SU-DHL-6 (cell line): ENCODE results near the gene OR10D3.

ENCODE experiments used
- H2AFZ ChIP-seq: fragments of 200-600 bp; sonication (generic); 2 replicates; pipeline ENCODE4 v1.6.1; 2014; ENCODE audit warnings: low read depth, mild to moderate bottlenecking, moderate library complexity, mixed read lengths, antibody characterized with exemption, low read length; ENCODE audit not compliant: severe bottlenecking
- H3F3A ChIP-seq: fragments of 200-600 bp; shearing (Covaris generic); 2 replicates; pipeline ENCODE4 v1.6.0; 2016; ENCODE audit warnings: antibody characterized with exemption, mild to moderate bottlenecking; ENCODE audit not compliant: insufficient read depth
- H3K27ac ChIP-seq: fragments of 200-600 bp; sonication (generic); 2 replicates; pipeline ENCODE4 v1.5.1; 2016; ENCODE audit warnings: low read depth, mild to moderate bottlenecking, low read length, moderate library complexity, mixed read lengths
- H3K27me3 ChIP-seq: fragments of 200-600 bp; sonication (generic), shearing (Covaris generic); 2 replicates; pipeline ENCODE4 v1.6.0; 2014; ENCODE audit warnings: mild to moderate bottlenecking, low read length
- H3K36me3 ChIP-seq: fragments of 200-600 bp; sonication (generic); 2 replicates; pipeline ENCODE4 v1.6.1; 2014; ENCODE audit warnings: mild to moderate bottlenecking, low read length, mixed read lengths
- H3K4me2 ChIP-seq: fragments of 300-600, 200-600 bp; shearing (Covaris generic), sonication (generic); 2 replicates; pipeline ENCODE4 v1.6.0; 2014; ENCODE audit warnings: low read length, low read depth, mild to moderate bottlenecking; ENCODE audit not compliant: poor library complexity, severe bottlenecking
- H3K4me3 ChIP-seq: fragments of 200-600 bp; sonication (generic); 2 replicates; pipeline ENCODE4 v1.5.1; 2014; ENCODE audit warnings: antibody characterized with exemption, low read length, mild to moderate bottlenecking, mixed read lengths; ENCODE audit not compliant: insufficient read depth, poor library complexity, severe bottlenecking
- H3K79me2 ChIP-seq: fragments of 200-600 bp; sonication (generic); 2 replicates; pipeline ENCODE4 v1.6.1; 2014; ENCODE audit warnings: mild to moderate bottlenecking, low read length, moderate library complexity; ENCODE audit not compliant: insufficient read depth
- H3K9ac ChIP-seq: fragments of 200-600 bp; sonication (generic); 2 replicates; pipeline ENCODE4 v1.7.0; 2014; ENCODE audit warnings: mild to moderate bottlenecking, low read length
- H3K9me2 ChIP-seq: fragments of 200-600 bp; sonication (generic); replicated peaks from 2 replicates; pipeline ENCODE4 v1.6.1; 2014; ENCODE audit warnings: low read length; ENCODE audit not compliant: insufficient read depth
- H3K9me3 ChIP-seq: fragments of 200-600 bp; sonication (generic); 2 replicates; pipeline ENCODE4 v1.6.1; 2014; ENCODE audit warnings: low read length, mixed read lengths; ENCODE audit not compliant: insufficient read depth
- H4K20me1 ChIP-seq: fragments of 200-600 bp; sonication (generic); 2 replicates; pipeline ENCODE4 v1.6.1; 2014; ENCODE audit warnings: low read depth, mild to moderate bottlenecking, antibody characterized with exemption, low read length, moderate library complexity, mixed read lengths
- EZH2phosphoT487 ChIP-seq: fragments of 200-600 bp; sonication (generic), shearing (Covaris generic); conservative IDR thresholded peaks from 2 replicates; pipeline ENCODE4 v1.6.1; 2018; ENCODE audit warnings: mild to moderate bottlenecking, antibody characterized with exemption, low read length, moderate library complexity, mixed read lengths
- TF ChIP-seq, protein P1 (sequence below): fragments of 200-600 bp; sonication (generic); IDR thresholded peaks from one replicate; pipeline ENCODE4 v1.5.1; 2017; ENCODE audit warnings: antibody characterized with exemption, mild to moderate bottlenecking, low read length, moderate library complexity; ENCODE audit not compliant: insufficient read depth, poor library complexity, severe bottlenecking

OR10D3 gene, protein sequence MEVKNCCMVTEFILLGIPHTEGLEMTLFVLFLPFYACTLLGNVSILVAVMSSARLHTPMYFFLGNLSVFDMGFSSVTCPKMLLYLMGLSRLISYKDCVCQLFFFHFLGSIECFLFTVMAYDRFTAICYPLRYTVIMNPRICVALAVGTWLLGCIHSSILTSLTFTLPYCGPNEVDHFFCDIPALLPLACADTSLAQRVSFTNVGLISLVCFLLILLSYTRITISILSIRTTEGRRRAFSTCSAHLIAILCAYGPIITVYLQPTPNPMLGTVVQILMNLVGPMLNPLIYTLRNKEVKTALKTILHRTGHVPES

DNA sequence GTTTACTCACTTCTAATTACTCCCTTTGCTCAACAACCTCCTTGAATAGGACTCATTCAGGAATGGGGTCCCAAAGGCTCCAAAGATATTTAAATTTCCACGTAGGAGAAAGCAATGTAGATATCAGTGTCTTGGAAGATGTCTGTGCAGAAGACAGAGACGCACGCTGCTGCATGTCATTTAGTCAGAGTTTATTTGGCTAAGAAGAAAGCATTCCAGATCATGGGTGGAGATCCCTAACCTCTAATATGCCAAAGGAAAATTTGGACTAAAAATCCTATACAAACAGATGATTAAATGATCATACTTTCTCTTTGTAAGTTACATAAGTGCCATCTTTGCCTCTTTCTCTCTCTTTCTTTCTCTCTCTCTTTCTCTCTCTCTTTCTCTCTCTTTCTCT, at the start of gene OR10D3:
TSS of gene OR10D3 (plus strand) at position 278 of the 400 bp plus-strand sequence. CDS start 1,925 bp downstream, outside the sequence.
- no peaks in the 10 kb centered on the region for H3K9me3 ChIP-seq
- H3K9ac ChIP-seq, result no peak within 1 kb of the TSS
- no peaks in the 10 kb centered on the region for H3K27me3 ChIP-seq
- no peaks in the 10 kb centered on the region for H4K20me1 ChIP-seq
- H3F3A ChIP-seq, result no peaks in the 10 kb centered on the region
- no peaks in the 10 kb centered on the region for H3K36me3 ChIP-seq
- TF ChIP-seq EZH2phosphoT487, result no peak
- H3K4me3 ChIP-seq, result no peak within 1 kb of the TSS
- no peak within 1 kb of the TSS for H3K27ac ChIP-seq
- H3K4me2 ChIP-seq, result no peak within 1 kb of the TSS
- no peak within 1 kb of the TSS for H2AFZ ChIP-seq
- H3K79me2 ChIP-seq, result no peaks in the 10 kb centered on the region
- no peaks in the 10 kb centered on the region for H3K9me2 ChIP-seq

DNA sequence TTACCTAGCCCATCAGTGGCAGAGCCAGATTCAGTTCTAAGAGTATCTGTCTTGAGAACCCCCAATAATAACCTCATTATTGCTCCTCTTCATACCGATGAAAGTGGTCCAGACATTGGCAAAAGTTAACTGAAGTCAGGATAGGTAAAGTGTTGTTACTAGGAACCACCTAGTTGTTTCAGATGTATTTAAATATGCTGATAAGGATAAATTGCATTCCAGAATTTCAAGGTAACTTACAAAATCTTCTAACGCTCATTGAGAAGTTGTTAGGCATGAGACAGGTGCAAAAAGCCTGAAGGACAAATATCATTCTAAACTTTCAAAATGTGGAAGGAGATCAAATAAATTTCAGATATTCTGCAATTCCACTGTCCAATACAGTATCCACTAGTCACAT, 40.1 kb upstream of the OR10D3 start:
- H3K27me3 ChIP-seq, result no peaks in the 10 kb centered on the region
- 0 out of 2 replicates have a peak, but pooled peaks cover 2% of the 10 kb centered on the region for H3K9me3 ChIP-seq
- H3K27ac ChIP-seq, result no peak overlapping the region
- H3K4me2 ChIP-seq, result no peak overlapping the region
- H3K79me2 ChIP-seq, result no peaks in the 10 kb centered on the region
- H3K9me2 ChIP-seq, result no peaks in the 10 kb centered on the region
- no peak overlapping the region for H3K4me3 ChIP-seq
- H3K9ac ChIP-seq, result no peak overlapping the region
- no peak for TF ChIP-seq EZH2phosphoT487
- TF ChIP-seq, protein P1, sequence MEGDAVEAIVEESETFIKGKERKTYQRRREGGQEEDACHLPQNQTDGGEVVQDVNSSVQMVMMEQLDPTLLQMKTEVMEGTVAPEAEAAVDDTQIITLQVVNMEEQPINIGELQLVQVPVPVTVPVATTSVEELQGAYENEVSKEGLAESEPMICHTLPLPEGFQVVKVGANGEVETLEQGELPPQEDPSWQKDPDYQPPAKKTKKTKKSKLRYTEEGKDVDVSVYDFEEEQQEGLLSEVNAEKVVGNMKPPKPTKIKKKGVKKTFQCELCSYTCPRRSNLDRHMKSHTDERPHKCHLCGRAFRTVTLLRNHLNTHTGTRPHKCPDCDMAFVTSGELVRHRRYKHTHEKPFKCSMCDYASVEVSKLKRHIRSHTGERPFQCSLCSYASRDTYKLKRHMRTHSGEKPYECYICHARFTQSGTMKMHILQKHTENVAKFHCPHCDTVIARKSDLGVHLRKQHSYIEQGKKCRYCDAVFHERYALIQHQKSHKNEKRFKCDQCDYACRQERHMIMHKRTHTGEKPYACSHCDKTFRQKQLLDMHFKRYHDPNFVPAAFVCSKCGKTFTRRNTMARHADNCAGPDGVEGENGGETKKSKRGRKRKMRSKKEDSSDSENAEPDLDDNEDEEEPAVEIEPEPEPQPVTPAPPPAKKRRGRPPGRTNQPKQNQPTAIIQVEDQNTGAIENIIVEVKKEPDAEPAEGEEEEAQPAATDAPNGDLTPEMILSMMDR, result no peak
- no peaks in the 10 kb centered on the region for H3K36me3 ChIP-seq
- H3F3A ChIP-seq, result no peaks in the 10 kb centered on the region
- H4K20me1 ChIP-seq, result no peaks in the 10 kb centered on the region
- H2AFZ ChIP-seq, result no peak overlapping the region

DNA sequence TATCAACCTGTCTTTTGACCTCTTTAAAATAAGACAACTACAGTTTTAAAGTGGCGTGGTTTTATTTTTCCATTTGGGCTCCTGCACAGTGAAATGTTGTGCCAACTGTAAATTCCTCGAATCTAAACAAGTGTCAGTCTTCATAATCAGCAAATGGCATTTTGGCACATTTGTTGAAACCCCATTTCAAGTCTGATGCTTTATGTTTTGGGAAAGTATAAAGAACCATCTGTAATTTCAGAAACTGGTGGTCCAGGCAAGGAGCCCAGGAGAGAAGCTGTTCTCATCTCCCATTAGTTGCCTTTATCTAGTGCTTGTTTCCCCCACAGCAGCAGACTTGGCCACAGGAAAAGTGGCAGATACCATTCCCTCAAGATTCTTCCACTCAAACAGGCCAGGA, 35.2 kb upstream of the OR10D3 start:
- Histone ChIP-seq H3K4me2 (no peak overlapping the region), H3K9me2 (no peaks in the 10 kb centered on the region), H3K9me3 (no peaks in the 10 kb centered on the region), H3K27me3 (no peaks in the 10 kb centered on the region), H3K27ac (no peak overlapping the region), H4K20me1 (no peaks in the 10 kb centered on the region), H3K4me3 (no peak overlapping the region), H3K79me2 (no peaks in the 10 kb centered on the region), H3K9ac (no peak overlapping the region), H2AFZ (no peak overlapping the region), H3K36me3 (no peaks in the 10 kb centered on the region), H3F3A (no peaks in the 10 kb centered on the region)
- no peak for TF ChIP-seq EZH2phosphoT487
- TF ChIP-seq, protein P1, result no peak

DNA sequence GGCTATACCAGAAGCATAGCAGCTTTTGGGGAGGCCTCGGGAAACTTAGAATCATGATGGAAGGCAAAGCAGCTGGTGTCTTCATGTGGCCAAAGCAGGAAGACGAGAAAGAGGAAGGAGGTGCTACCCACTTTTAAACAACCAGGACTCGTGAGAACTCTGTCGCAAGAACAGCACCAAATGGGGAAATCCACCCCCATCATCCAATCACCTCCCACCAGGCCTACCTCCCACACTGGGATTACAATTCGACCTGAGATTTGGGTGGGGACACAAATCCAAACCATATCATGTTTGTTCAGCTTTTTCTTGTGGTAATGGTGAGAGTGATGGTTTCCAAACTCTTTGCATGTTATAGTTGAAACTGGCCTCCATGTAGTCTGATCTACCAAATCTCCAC, 32.5 kb upstream of the OR10D3 start:
- Histone ChIP-seq H3K4me2 (no peak overlapping the region), H3K36me3 (no peaks in the 10 kb centered on the region), H3K9me2 (no peaks in the 10 kb centered on the region), H3K27me3 (no peaks in the 10 kb centered on the region), H3K9ac (no peak overlapping the region), H2AFZ (no peak overlapping the region), H3K27ac (no peak overlapping the region), H3K79me2 (no peaks in the 10 kb centered on the region), H3F3A (no peaks in the 10 kb centered on the region), H4K20me1 (no peaks in the 10 kb centered on the region), H3K9me3 (no peaks in the 10 kb centered on the region), H3K4me3 (no peak overlapping the region)
- TF ChIP-seq, protein P1, result no peak
- TF ChIP-seq EZH2phosphoT487, result no peak
